H1 (cell line): Measurements from ENCODE around the gene ADGRB3. TPM values are rescaled to one million over a fixed set of nuclear protein-coding genes. Genes with fewer than 3 reads are reported as not detected.

Source experiments
- CTCF ChIA-PET: fragments of 300-600 bp; sonication (Branson Sonifier 250); formaldehyde crosslinking; loops from one replicate; lab custom pipeline; 2021; ENCODE audit not compliant: partially characterized antibody; lab: Charles Lee
- POLR2A ChIA-PET: fragments of 300-600 bp; sonication (Branson Sonifier 250); formaldehyde crosslinking; loops from one replicate; lab custom pipeline; 2021; ENCODE audit warnings: inconsistent platforms; ENCODE audit not compliant: partially characterized antibody; lab: Charles Lee
- DNase-seq, 2 experiments: peaks; one replicate each; pipeline versions ENCODE4 v3.0.0 to v3.0.0-alpha.2; 2010 to 2022; ENCODE audit warnings: low spot score in 2 of 2, low read depth in 1 of 2, mixed read lengths in 1 of 2
- FAIRE-seq: peaks from 2 replicates; lab custom pipeline; 2011; peaks lifted over from hg19 to GRCh38; lab: Jason Lieb, UNC
- H2AFZ ChIP-seq: 2 replicates; pipeline ENCODE4 v1.8.1; 2012; ENCODE audit warnings: low read length, inconsistent platforms
- H2AK5ac ChIP-seq: 2 replicates; pipeline ENCODE4 v1.6.1; 2013; ENCODE audit warnings: low read depth, low read length
- H2BK120ac ChIP-seq: replicated peaks from 2 replicates; pipeline ENCODE3; 2013; ENCODE audit warnings: low read depth, low read length, inconsistent platforms
- H2BK12ac ChIP-seq: 2 replicates; pipeline ENCODE4 v1.6.1; 2013; ENCODE audit warnings: low read depth, low read length
- H2BK15ac ChIP-seq: 2 replicates; pipeline ENCODE4 v1.6.1; 2013; ENCODE audit warnings: low read length
- H2BK20ac ChIP-seq: 2 replicates; pipeline ENCODE4 v1.6.1; 2013; ENCODE audit warnings: low read length
- H2BK5ac ChIP-seq: 2 replicates; pipeline ENCODE4 v1.6.1; 2013; ENCODE audit warnings: low read depth, low read length
- H3K14ac ChIP-seq: 2 replicates; pipeline ENCODE4 v1.6.1; 2013; ENCODE audit warnings: inconsistent platforms; ENCODE audit not compliant: insufficient read length
- H3K18ac ChIP-seq: 2 replicates; pipeline ENCODE4 v1.6.1; 2013; ENCODE audit warnings: low read length; ENCODE audit errors: extremely low read depth
- H3K23ac ChIP-seq: 2 replicates; pipeline ENCODE4 v1.6.1; 2013; ENCODE audit warnings: inconsistent platforms; ENCODE audit not compliant: insufficient read length
- H3K23me2 ChIP-seq: 2 replicates; pipeline ENCODE4 v1.6.1; 2013; ENCODE audit warnings: low read depth, low read length
- H3K27ac ChIP-seq: 2 replicates; pipeline ENCODE4 v1.6.1; 2011; ENCODE audit warnings: low read depth, low read length, inconsistent platforms
- H3K27me3 ChIP-seq, 4 experiments: replicated peaks in 1 of 4; 1 replicate in 1 of 4; 2 replicates in 3 of 4; pipeline versions ENCODE4 v1.6.1 to v1.8.1; 2011 to 2013; ENCODE audit warnings: low read length in 3 of 4, mild to moderate bottlenecking in 3 of 4, inconsistent platforms in 2 of 4, mixed read lengths in 2 of 4, moderate library complexity in 1 of 4; ENCODE audit not compliant: control insufficient read depth in 3 of 4, insufficient read depth in 3 of 4; ENCODE audit errors: extremely low read depth in 1 of 4
- H3K36me3 ChIP-seq, 4 experiments: 2 replicates each; pipeline versions ENCODE4 v1.6.1 to v1.8.1; 2011 to 2013; ENCODE audit warnings: mild to moderate bottlenecking in 4 of 4, low read length in 3 of 4, moderate library complexity in 2 of 4, control low read depth in 1 of 4, inconsistent platforms in 1 of 4; ENCODE audit not compliant: insufficient read depth in 4 of 4, control insufficient read depth in 2 of 4
- H3K4ac ChIP-seq: replicated peaks from 2 replicates; pipeline ENCODE3; 2013; ENCODE audit warnings: low read length, low read depth, mixed read lengths, inconsistent platforms; ENCODE audit not compliant: insufficient read length
- H3K4me1 ChIP-seq, 4 experiments: replicated peaks in 1 of 4; 1 replicate in 1 of 4; 2 replicates in 3 of 4; pipeline versions ENCODE4 v1.6.1 to v1.8.1; 2011 to 2013; ENCODE audit warnings: low read length in 3 of 4, inconsistent platforms in 2 of 4, mixed read lengths in 1 of 4; ENCODE audit not compliant: insufficient read depth in 4 of 4, control insufficient read depth in 3 of 4
- H3K4me2 ChIP-seq, 2 experiments: 2 replicates each; pipeline versions ENCODE4 v1.6.1 to v1.8.1; 2011 to 2013; ENCODE audit warnings: low read depth in 2 of 2, low read length in 2 of 2, control low read depth in 1 of 2, inconsistent platforms in 1 of 2, mild to moderate bottlenecking in 1 of 2; ENCODE audit not compliant: insufficient read depth in 1 of 2
- H3K4me3 ChIP-seq, 4 experiments: fragments of 200-600, 300-600 bp in 1 of 4; sonication (generic), shearing (Covaris generic), sonication (Bioruptor Twin) in 1 of 4; 2 replicates each; pipeline versions ENCODE4 v1.5.1 to v1.8.1; 2011 to 2016; ENCODE audit warnings: low read length in 4 of 4, low read depth in 3 of 4, control low read depth in 2 of 4, inconsistent platforms in 2 of 4, mild to moderate bottlenecking in 2 of 4, mixed read lengths in 1 of 4, moderate library complexity in 1 of 4; ENCODE audit not compliant: insufficient read depth in 2 of 4; ENCODE audit errors: extremely low read depth in 1 of 4
- H3K56ac ChIP-seq: replicated peaks from 2 replicates; pipeline ENCODE3; 2013; ENCODE audit warnings: low read depth, mild to moderate bottlenecking, mixed read lengths, low read length, inconsistent platforms; ENCODE audit not compliant: insufficient read length
- H3K79me1 ChIP-seq: 2 replicates; pipeline ENCODE4 v1.6.1; 2013; ENCODE audit warnings: low read depth, low read length, control low read depth
- H3K79me2 ChIP-seq, 2 experiments: 2 replicates each; pipeline versions ENCODE4 v1.6.1 to v1.8.1; 2012 to 2013; ENCODE audit warnings: low read length in 2 of 2, mild to moderate bottlenecking in 2 of 2, inconsistent platforms in 1 of 2; ENCODE audit not compliant: insufficient read depth in 2 of 2, control insufficient read depth in 1 of 2
- H3K9ac ChIP-seq, 4 experiments: replicated peaks in 1 of 4; 1 replicate in 1 of 4; 2 replicates in 3 of 4; pipeline versions ENCODE4 v1.6.1 to v1.8.1; 2011 to 2013; ENCODE audit warnings: low read depth in 3 of 4, low read length in 3 of 4, control low read depth in 2 of 4, mild to moderate bottlenecking in 2 of 4, moderate library complexity in 2 of 4, inconsistent platforms in 1 of 4; ENCODE audit errors: extremely low read depth in 1 of 4
- H3K9me3 ChIP-seq, 2 experiments: 2 replicates each; pipeline versions ENCODE4 v1.6.1 to v1.8.1; 2012 to 2013; ENCODE audit warnings: mild to moderate bottlenecking in 2 of 2, moderate library complexity in 2 of 2, control low read depth in 1 of 2, inconsistent platforms in 1 of 2, low read depth in 1 of 2, low read length in 1 of 2, mixed read lengths in 1 of 2; ENCODE audit not compliant: insufficient read depth in 2 of 2
- H4K20me1 ChIP-seq, 2 experiments: replicated peaks in 1 of 2; 2 replicates each; pipeline versions ENCODE3 to v1.8.1; 2011 to 2013; ENCODE audit warnings: inconsistent platforms in 2 of 2, low read length in 2 of 2, mild to moderate bottlenecking in 1 of 2; ENCODE audit not compliant: insufficient read depth in 2 of 2, control insufficient read depth in 1 of 2
- H4K5ac ChIP-seq: 2 replicates; pipeline ENCODE4 v1.6.1; 2013; ENCODE audit warnings: low read length, low read depth, mixed read lengths, inconsistent platforms; ENCODE audit not compliant: insufficient read length
- H4K8ac ChIP-seq: 2 replicates; pipeline ENCODE4 v1.8.0; 2013; ENCODE audit warnings: mild to moderate bottlenecking, moderate library complexity, low read length, inconsistent platforms; ENCODE audit not compliant: insufficient read depth; ENCODE audit errors: extremely low read depth
- H4K91ac ChIP-seq: replicated peaks from 2 replicates; pipeline ENCODE3; 2013; ENCODE audit warnings: low read length, mixed read lengths, inconsistent platforms; ENCODE audit not compliant: insufficient read length
- BCL11A ChIP-seq, 2 experiments: IDR thresholded peaks; one replicate each; pipeline ENCODE4 v1.6.1; 2011; ENCODE audit warnings: low read depth in 2 of 2, low read length in 2 of 2, mild to moderate bottlenecking in 2 of 2
- JUN ChIP-seq: IDR thresholded peaks from 2 replicates; pipeline ENCODE4 v1.6.1; 2011; ENCODE audit warnings: low read depth, mild to moderate bottlenecking, improper control_type of control experiment, low read length
- KDM1A ChIP-seq: fragments of 200-600, 300-600 bp; sonication (generic); IDR thresholded peaks from 2 replicates; pipeline ENCODE4 v1.7.1; 2016; ENCODE audit warnings: mild to moderate bottlenecking, low read length, borderline replicate concordance
- KDM5A ChIP-seq: fragments of 200-600 bp; IDR thresholded peaks from 2 replicates; pipeline ENCODE4 v1.7.1; 2012; ENCODE audit warnings: mild to moderate bottlenecking, low read length, inconsistent platforms, mixed read lengths
- PHF8 ChIP-seq: fragments of 200-600 bp; sonication (generic); conservative IDR thresholded peaks from 2 replicates; pipeline ENCODE4 v1.7.1; 2012; ENCODE audit warnings: low read depth, mild to moderate bottlenecking, inconsistent platforms, low read length, moderate library complexity
- RAD21 ChIP-seq, 2 experiments: IDR thresholded peaks in 1 of 2; conservative IDR thresholded peaks in 1 of 2; 2 replicates each; pipeline ENCODE4 v1.6.1; 2011; ENCODE audit warnings: low read depth in 2 of 2, low read length in 2 of 2, improper control_type of control experiment in 1 of 2, inconsistent platforms in 1 of 2, mild to moderate bottlenecking in 1 of 2, moderate library complexity in 1 of 2
- RXRA ChIP-seq: IDR thresholded peaks from 2 replicates; pipeline ENCODE4 v1.6.1; 2011; ENCODE audit warnings: low read depth, mild to moderate bottlenecking, low read length, moderate library complexity; ENCODE audit not compliant: insufficient read depth
- SIN3A ChIP-seq, 2 experiments: IDR thresholded peaks in 1 of 2; conservative IDR thresholded peaks in 1 of 2; 2 replicates each; pipeline ENCODE4 v1.6.1; 2011 to 2012; ENCODE audit warnings: low read length in 2 of 2, improper control_type of control experiment in 1 of 2, low read depth in 1 of 2, mild to moderate bottlenecking in 1 of 2
- SP2 ChIP-seq: IDR thresholded peaks from 2 replicates; pipeline ENCODE4 v1.6.1; 2012; ENCODE audit warnings: mild to moderate bottlenecking, low read length, inconsistent platforms
- TAF7 ChIP-seq: optimal IDR thresholded peaks from 2 replicates; pipeline ENCODE3; 2011; ENCODE audit warnings: low read depth, mild to moderate bottlenecking, inconsistent platforms, low read length, moderate library complexity, borderline replicate concordance
- TEAD4 ChIP-seq: IDR thresholded peaks from 2 replicates; pipeline ENCODE4 v1.6.1; 2012; ENCODE audit warnings: low read depth, low read length, inconsistent platforms, mixed read lengths
- YY1 ChIP-seq: IDR thresholded peaks from 2 replicates; pipeline ENCODE4 v1.6.1; 2011; ENCODE audit warnings: low read depth, mild to moderate bottlenecking, low read length
- WGBS, 2 experiments: shearing (Covaris generic) in 1 of 2; methylation state at CpG; one replicate each; pipeline versions ENCODE4 v1.1.6 to v1.1.7; 2013 to 2015; ENCODE audit warnings: low lambda C conversion rate in 2 of 2, mixed read lengths in 2 of 2, inconsistent platforms in 1 of 2, low coverage in 1 of 2, missing lambda C conversion rate in 1 of 2; ENCODE audit not compliant: insufficient replicate concordance in 2 of 2, insufficient coverage in 1 of 2, insufficient read length in 1 of 2; ENCODE audit errors: extremely low coverage in 1 of 2, missing lambda C conversion rate in 1 of 2; 5-methylcytosine and 5-hydroxymethylcytosine counted together
- polyA plus RNA-seq, 7 experiments: library from polyadenylated mRNA; depleted of rRNA in 3 of 7; stranded (reverse) in 5 of 7; unstranded in 2 of 7; fragments of >200 nt in 5 of 7; fragments of 200-250 nt in 2 of 7; gene quantifications; 1 replicate in 5 of 7; 2 replicates in 1 of 7; 4 replicates in 1 of 7; pipeline versions ENCODE4 v1.2.1 to v1.2.3, GENCODE V29; 2011 to 2013; ENCODE audit warnings: missing spikeins in 2 of 7, mixed read lengths in 2 of 7
- total RNA-seq: library from RNA; stranded (reverse); fragmentation: NEBNext Ultra II Directional; extraction: Animal tissue kit (Norgen Biotek cat#: 25700); gene quantifications from 2 replicates; pipeline ENCODE4 v1.2.1, GENCODE V29; 2021

Gene ADGRB3
- total and polyA plus RNA-seq, 2 of the 8 experiments (the other 6 are each of a cell fraction or from before 2014, with no cell fraction given) = 0.35 to 1.2 TPM

DNA sequence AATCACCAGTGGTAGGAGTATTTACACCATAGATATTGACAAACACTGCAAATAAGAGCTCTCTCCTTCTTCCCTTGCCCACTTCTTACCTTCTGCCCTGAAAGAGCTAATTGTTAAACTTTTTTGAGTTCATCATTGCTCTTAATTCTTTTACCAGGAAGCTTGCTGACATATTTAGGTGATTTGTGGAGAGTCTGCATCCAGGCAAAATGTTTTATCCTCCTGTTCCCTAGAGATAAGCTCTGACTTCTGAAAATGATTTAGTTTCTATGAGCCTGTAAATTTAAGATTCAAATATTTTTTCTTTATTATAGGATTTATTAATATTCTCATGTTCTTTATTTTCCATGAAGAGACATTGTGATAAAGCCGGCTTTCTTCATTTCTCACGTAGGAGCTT, 81.5 kb downstream of the ADGRB3 start:
- Histone ChIP-seq H3K23ac (no peak overlapping the region), H3K4me3 (no peak overlapping the region), H4K5ac (no peak overlapping the region), H4K91ac (no peak overlapping the region), H3K4me2 (no peak overlapping the region), H3K79me2 (no peaks in the 10 kb centered on the region), H4K8ac (no peak overlapping the region), H2BK120ac (no peak overlapping the region), H3K4ac (no peak overlapping the region), H2BK15ac (no peak overlapping the region), H2BK5ac (no peak overlapping the region), H3K18ac (no peak overlapping the region), H3K9ac (no peak overlapping the region), H4K20me1 (no peaks in the 10 kb centered on the region), H3K9me3 (no peaks in the 10 kb centered on the region), H3K4me1 (peaks cover 0 to 2% (median 0%) of the 10 kb centered on the region in 4 experiments; a peak in 1 of 7 replicates), H3K79me1 (no peaks in the 10 kb centered on the region), H2AFZ (no peak overlapping the region), H2AK5ac (no peak overlapping the region), H3K27me3 (no peaks in the 10 kb centered on the region), H3K36me3 (no peaks in the 10 kb centered on the region), H3K56ac (no peak overlapping the region), H3K27ac (no peak overlapping the region), H3K23me2 (no peaks in the 10 kb centered on the region), H2BK20ac (no peak overlapping the region), H3K14ac (no peak overlapping the region), H2BK12ac (no peak overlapping the region)
- WGBS, 2 experiments = 92% methylated on average over 2 of the region's 2 CpGs; no CpG with 5 or more reads in 1 of the 2 experiments
- FAIRE-seq = no peak
- DNase-seq = no peak
- ChIA-PET POLR2A (interaction anchor here (0.7 kb wide), 1 partner anchor 20 kb away, joined by 3 read pairs; no protein-coding TSS in a partner anchor), CTCF (interaction anchor here (0.6 to 1.0 kb wide), 2 partner anchors 251 to 816 kb away, joined by 3 to 4 read pairs; no protein-coding TSS in a partner anchor)
- TF ChIP-seq JUN = no peak
- no peak for TF ChIP-seq BCL11A (IDR thresholded peaks at IDR 0.05; ENCODE audit: low read depth in 2 of 2, low read length in 2 of 2)
- TF ChIP-seq TAF7 = no peak
- TF ChIP-seq YY1 = no peak
- no peak for TF ChIP-seq SP2
- no peak for TF ChIP-seq SIN3A (conservative IDR thresholded peaks at IDR 0.05 in 1 of 2, IDR thresholded peaks at IDR 0.05 in 1 of 2; ENCODE audit: low read depth in 1 of 2, low read length in 2 of 2)
- no peak for TF ChIP-seq KDM1A
- no peak for TF ChIP-seq PHF8
- no peak for TF ChIP-seq TEAD4
- no peak for TF ChIP-seq RAD21 (IDR thresholded peaks at IDR 0.05 in 1 of 2, conservative IDR thresholded peaks at IDR 0.05 in 1 of 2; ENCODE audit: low read depth in 2 of 2, low read length in 2 of 2)
- TF ChIP-seq KDM5A = no peak
- no peak for TF ChIP-seq RXRA
